Muscle layer of duodenum (tissue), 2 donors: Measurements from ENCODE around the gene ACP6.

ENCODE experiments used
- H3K27ac ChIP-seq: one replicate; pipeline ENCODE4 v1.7.0; 2013; ENCODE audit warnings: mild to moderate bottlenecking, low read length
- H3K27me3 ChIP-seq: one replicate; pipeline ENCODE4 v1.7.0; 2013; ENCODE audit warnings: low read depth, mild to moderate bottlenecking, control low read depth, low read length
- H3K36me3 ChIP-seq, 2 donors: one replicate each; pipeline ENCODE4 v1.7.0; 2013; ENCODE audit warnings: low read length in 2 of 2, control low read depth in 1 of 2, mild to moderate bottlenecking in 1 of 2; ENCODE audit not compliant: insufficient read depth in 2 of 2, control insufficient read depth in 1 of 2
- H3K4me1 ChIP-seq, 2 donors: one replicate each; pipeline ENCODE4 v1.7.0; 2013; ENCODE audit warnings: low read length in 2 of 2, mild to moderate bottlenecking in 2 of 2, control low read depth in 1 of 2, moderate library complexity in 1 of 2; ENCODE audit not compliant: insufficient read depth in 2 of 2, control insufficient read depth in 1 of 2
- H3K4me3 ChIP-seq, 2 donors: one replicate each; pipeline ENCODE4 v1.7.0; 2013; ENCODE audit warnings: low read length in 2 of 2, low read depth in 1 of 2, mild to moderate bottlenecking in 1 of 2
- H3K9me3 ChIP-seq, 2 donors: one replicate each; pipeline ENCODE4 v1.7.0; 2013; ENCODE audit warnings: low read length in 2 of 2, control low read depth in 1 of 2, mild to moderate bottlenecking in 1 of 2; ENCODE audit not compliant: control insufficient read depth in 1 of 2
- donor health status: healthy.

The ACP6 gene

DNA sequence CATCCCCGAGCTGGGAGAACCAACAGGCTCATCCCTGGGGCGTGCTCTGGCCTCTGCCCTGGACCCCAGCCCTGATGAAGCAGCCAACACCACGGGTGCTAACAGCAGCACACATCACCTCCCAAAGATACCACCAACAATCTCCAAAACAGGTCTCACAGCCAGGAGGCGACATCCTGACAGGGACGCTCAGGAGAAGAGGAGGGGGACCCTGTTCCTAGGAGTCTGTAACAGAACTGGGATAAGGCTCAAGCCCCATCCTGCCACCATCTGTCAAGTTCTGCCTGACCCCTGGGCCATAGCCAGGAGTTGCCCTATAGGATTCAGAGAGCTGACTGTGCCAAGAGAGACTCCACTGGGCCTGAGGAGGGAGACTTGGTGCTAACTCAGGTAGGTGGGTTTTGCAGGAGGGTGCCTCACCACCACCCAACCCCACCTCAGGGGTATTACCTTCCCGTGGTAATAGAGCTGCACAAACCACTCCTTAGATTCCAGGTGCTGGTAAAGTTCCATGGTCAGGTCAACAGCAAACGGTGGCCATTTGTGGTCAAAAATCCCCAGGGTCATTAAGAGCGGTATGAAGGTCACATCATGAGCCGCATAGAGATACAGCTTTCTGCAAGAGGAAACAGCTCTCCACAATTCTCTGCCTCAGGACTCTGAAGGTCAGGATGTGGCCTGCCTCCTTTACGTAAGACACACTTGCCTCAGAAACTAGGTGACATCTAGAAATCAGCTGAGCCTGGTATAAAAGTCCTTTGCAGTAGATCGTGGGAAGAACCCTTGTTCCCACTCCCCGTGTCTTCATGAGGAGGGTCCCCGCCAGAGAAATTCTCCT, 22.3 kb downstream of the ACP6 start:
- peaks cover 21 to 43% of the 10 kb centered on the region in 2 donors for H3K36me3 ChIP-seq
- H3K27ac ChIP-seq: no peak overlapping the region
- no peaks in the 10 kb centered on the region for H3K27me3 ChIP-seq
- no peaks in the 10 kb centered on the region for H3K9me3 ChIP-seq
- H3K4me3 ChIP-seq: no peak overlapping the region
- no peaks in the 10 kb centered on the region for H3K4me1 ChIP-seq

- Histone ChIP-seq H3K27ac (no peak overlapping the region), H3K4me3 (no peak overlapping the region), H3K4me1 (peaks cover 0 to 6% of the 10 kb centered on the region in 2 donors), H3K36me3 (peaks cover 13 to 20% of the 10 kb centered on the region in 2 donors), H3K9me3 (no peaks in the 10 kb centered on the region), H3K27me3 (no peaks in the 10 kb centered on the region)
These were observed 26.4 kb downstream of the ACP6 start for GRCh38 chr1:147643974-147644373.

GRCh38 chr1:147641695-147642592, 28.4 kb downstream of the ACP6 start:
- Histone ChIP-seq H3K4me3 (no peak overlapping the region), H3K36me3 (peaks cover 4 to 5% of the 10 kb centered on the region in 2 donors), H3K9me3 (no peaks in the 10 kb centered on the region), H3K27ac (no peak overlapping the region), H3K27me3 (no peaks in the 10 kb centered on the region), H3K4me1 (peaks cover 0 to 6% of the 10 kb centered on the region in 2 donors)

DNA sequence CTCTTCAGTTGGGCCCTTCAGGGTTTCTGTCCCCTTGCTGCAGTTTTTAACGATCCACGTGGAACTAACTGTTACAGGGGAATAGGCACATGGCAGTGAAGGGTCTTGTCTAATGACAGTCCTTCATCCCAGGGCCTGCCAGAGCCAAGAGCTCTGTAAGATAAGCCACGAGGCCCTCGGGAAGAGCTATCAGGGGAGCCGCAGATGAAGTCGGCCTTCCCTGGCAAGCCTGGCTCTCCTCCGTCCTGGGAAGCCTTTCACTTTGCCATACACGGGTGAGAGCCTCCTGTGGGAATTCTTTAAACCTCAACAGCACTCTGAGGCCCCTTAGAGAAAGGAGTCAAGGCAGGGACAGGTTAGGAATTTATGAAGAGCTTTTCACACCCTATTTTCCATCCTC, 29.0 kb downstream of the ACP6 start:
- no peaks in the 10 kb centered on the region for H3K9me3 ChIP-seq
- no peak overlapping the region for H3K4me3 ChIP-seq
- peaks cover 4 to 5% of the 10 kb centered on the region in 2 donors for H3K36me3 ChIP-seq
- peaks cover 0 to 6% of the 10 kb centered on the region in 2 donors for H3K4me1 ChIP-seq
- no peaks in the 10 kb centered on the region for H3K27me3 ChIP-seq
- no peak overlapping the region for H3K27ac ChIP-seq

DNA sequence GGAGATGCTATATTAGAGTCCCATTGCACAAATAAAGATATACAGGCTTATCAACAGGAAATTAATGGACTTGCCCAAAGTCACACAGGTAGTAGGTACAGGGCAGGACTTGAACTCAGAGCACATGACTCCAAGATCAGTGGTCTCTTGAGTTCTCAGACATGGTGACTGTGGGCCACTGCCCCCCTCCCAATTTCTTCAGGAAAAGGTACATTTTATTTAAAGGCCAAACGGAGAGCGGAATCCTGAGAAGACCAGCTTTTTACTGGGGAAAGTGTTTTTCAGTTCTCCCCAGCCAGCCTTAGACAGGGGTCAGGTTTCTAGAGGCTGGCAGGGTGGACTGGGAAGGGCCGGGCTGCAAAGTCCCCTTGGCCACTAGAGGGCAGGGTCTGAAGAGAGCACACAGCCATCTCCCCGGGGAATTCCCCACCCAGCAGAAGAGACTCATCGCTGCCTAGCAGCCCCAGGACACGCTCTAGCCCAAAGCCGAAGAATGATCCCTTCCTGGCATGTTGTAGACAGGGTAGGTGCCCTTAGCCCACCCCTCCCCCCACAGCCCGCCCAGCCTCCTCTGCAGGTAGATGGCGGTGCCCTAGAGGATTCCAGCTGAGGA, 29.7 kb downstream of the ACP6 start:
- peaks cover 0 to 6% of the 10 kb centered on the region in 2 donors for H3K4me1 ChIP-seq
- no peak overlapping the region for H3K4me3 ChIP-seq
- no peak overlapping the region for H3K27ac ChIP-seq
- H3K9me3 ChIP-seq: no peaks in the 10 kb centered on the region
- peaks cover 4 to 5% of the 10 kb centered on the region in 2 donors for H3K36me3 ChIP-seq
- no peaks in the 10 kb centered on the region for H3K27me3 ChIP-seq

DNA sequence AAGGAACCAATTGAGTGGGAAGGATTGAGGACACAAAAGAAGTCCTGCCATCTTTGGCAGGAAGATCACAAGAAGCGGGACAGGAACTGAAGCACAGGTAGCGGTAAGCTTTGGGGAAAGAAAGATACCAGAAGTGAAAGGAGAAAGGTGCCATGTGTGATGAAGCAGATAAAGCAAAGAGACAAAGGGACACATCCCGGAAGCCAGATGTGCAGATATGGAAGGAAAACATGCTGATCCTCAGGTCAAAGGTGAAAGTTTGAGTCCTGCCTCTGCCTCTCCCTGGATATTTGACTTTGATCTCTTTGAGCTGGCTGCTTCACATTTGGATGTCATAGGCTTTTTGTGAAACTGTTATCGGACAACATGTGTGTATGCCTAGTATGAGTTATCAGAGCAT, 34.0 kb downstream of the ACP6 start:
- Histone ChIP-seq H3K27ac (no peak overlapping the region), H3K9me3 (no peaks in the 10 kb centered on the region), H3K4me3 (no peak overlapping the region), H3K27me3 (no peaks in the 10 kb centered on the region), H3K4me1 (no peaks in the 10 kb centered on the region), H3K36me3 (no peaks in the 10 kb centered on the region)

GRCh38 chr1:147635342-147635741, 35.0 kb downstream of the ACP6 start:
- peaks cover 0 to 3% of the 10 kb centered on the region in 2 donors for H3K36me3 ChIP-seq

DNA sequence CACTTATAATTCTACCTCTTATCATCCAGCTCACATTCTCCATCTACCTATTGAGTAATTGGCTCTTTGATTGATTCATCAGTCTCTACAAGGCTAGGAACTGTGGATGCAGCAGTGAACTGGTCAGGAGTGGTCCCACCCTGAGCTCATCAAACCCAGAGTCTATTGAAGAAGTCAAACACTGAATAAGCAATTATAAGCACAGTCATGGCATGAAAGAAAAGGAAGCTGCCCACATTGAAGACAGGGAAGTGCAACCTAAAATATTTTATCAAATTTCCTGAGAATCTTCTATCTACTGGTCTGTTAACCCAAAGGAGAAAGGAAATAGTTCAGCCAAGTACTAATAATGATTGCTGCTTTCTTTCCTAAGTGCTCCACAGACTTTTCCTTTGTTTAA, 35.7 kb downstream of the ACP6 start:
- H3K27me3 ChIP-seq: no peaks in the 10 kb centered on the region
- no peak overlapping the region for H3K27ac ChIP-seq
- no peaks in the 10 kb centered on the region for H3K9me3 ChIP-seq
- H3K36me3 ChIP-seq: peaks cover 0 to 5% of the 10 kb centered on the region in 2 donors
- H3K4me1 ChIP-seq: no peaks in the 10 kb centered on the region
- H3K4me3 ChIP-seq: no peak overlapping the region

More at GRCh38 chr1:147635342-147635741, 35.0 kb downstream of the ACP6 start:
- Histone ChIP-seq H3K4me1 (no peaks in the 10 kb centered on the region), H3K4me3 (no peak overlapping the region), H3K27ac (no peak overlapping the region), H3K9me3 (no peaks in the 10 kb centered on the region), H3K27me3 (no peaks in the 10 kb centered on the region)

DNA sequence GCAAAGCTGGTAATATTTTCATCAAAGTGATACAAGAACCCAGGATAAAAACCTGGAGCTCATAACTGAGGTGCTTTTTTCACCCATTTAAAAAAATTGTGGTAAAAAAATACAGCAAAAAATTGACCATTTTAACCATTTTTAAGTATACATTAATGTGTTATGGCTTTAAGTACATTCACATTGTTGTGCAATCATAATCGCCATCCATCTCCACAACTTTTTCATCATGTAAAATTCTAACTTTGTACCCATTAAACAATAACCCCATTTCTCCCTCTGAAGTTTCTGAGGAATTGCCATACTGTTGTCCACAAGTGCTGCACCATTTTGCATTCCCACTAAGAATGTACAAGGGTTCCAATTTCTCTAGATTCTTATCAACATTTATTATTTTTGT, 36.6 kb downstream of the ACP6 start:
- Histone ChIP-seq H3K4me1 (no peaks in the 10 kb centered on the region), H3K9me3 (no peaks in the 10 kb centered on the region), H3K36me3 (peaks cover 0 to 5% of the 10 kb centered on the region in 2 donors), H3K27me3 (no peaks in the 10 kb centered on the region), H3K4me3 (no peak overlapping the region), H3K27ac (no peak overlapping the region)

DNA sequence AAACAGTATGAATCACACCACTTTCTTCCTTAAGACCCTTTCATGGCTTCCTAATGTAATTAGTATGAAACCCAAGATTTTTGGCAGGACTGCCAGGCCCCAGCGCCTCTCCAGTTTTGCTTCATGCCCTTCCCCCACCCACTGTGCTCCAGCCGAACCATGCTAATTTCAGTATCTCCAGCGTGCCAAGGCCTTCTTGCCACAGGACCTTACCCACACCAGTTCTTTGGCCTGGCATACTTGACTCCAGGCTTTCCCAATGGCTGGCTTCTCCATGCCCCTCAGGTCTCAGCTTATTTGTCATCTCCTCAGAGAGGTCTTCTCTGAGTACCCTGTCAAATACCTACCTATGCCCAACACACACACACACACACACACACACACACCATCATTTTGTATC, 38.5 kb downstream of the ACP6 start:
- Histone ChIP-seq H3K9me3 (no peaks in the 10 kb centered on the region), H3K4me3 (no peak overlapping the region), H3K4me1 (no peaks in the 10 kb centered on the region), H3K27me3 (no peaks in the 10 kb centered on the region), H3K27ac (no peak overlapping the region), H3K36me3 (peaks cover 0 to 5% of the 10 kb centered on the region in 2 donors)

GRCh38 chr1:147630447-147630846, 39.9 kb downstream of the ACP6 start:
- H3K4me3 ChIP-seq: no peak overlapping the region
- H3K27me3 ChIP-seq: no peaks in the 10 kb centered on the region
- peaks cover 0 to 5% of the 10 kb centered on the region in 2 donors for H3K36me3 ChIP-seq
- peaks cover 0 to 5% of the 10 kb centered on the region in 2 donors for H3K4me1 ChIP-seq
- H3K27ac ChIP-seq: no peak overlapping the region
- H3K9me3 ChIP-seq: no peaks in the 10 kb centered on the region
